Measurements from ENCODE around the gene USP13. TPM values are rescaled to one million over a fixed set of nuclear protein-coding genes. Genes with fewer than 3 reads are reported as not detected.

The USP13 gene
- total RNA-seq, 1 donor from 2014 or later = 13.9 TPM

DNA sequence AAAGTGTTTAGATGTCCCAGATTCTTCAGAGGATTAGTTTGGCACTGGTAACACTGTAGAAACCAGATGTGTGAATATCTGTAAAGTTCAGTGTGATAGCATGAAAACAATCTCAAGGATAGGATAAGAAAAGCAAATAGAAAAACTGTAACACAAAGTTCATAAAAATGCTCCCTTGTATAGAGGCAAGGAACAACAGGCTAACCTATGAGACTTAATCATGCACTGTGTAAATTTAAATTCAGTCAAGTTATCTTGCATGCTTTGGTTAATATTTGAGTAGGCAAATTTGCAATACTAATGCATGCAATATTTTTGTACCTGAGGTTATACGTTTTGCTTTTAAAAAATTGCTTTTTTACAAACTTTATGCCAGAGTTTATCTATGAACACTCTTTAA is 144.4 kb downstream of the USP13 start:
- intact Hi-C loops (cut with DNase I) = no loop called here
- TF ChIP-seq, protein P1, sequence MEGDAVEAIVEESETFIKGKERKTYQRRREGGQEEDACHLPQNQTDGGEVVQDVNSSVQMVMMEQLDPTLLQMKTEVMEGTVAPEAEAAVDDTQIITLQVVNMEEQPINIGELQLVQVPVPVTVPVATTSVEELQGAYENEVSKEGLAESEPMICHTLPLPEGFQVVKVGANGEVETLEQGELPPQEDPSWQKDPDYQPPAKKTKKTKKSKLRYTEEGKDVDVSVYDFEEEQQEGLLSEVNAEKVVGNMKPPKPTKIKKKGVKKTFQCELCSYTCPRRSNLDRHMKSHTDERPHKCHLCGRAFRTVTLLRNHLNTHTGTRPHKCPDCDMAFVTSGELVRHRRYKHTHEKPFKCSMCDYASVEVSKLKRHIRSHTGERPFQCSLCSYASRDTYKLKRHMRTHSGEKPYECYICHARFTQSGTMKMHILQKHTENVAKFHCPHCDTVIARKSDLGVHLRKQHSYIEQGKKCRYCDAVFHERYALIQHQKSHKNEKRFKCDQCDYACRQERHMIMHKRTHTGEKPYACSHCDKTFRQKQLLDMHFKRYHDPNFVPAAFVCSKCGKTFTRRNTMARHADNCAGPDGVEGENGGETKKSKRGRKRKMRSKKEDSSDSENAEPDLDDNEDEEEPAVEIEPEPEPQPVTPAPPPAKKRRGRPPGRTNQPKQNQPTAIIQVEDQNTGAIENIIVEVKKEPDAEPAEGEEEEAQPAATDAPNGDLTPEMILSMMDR (IDR thresholded peaks at IDR 0.05) = no peak
- Histone ChIP-seq H3K4me3 (no peak overlapping the region), H3K27ac (no peak overlapping the region), H3K27me3 (ENCODE audit: low read depth) (no peaks in the 10 kb centered on the region), H3K4me1 (no peaks in the 10 kb centered on the region), H3K36me3 (no peaks in the 10 kb centered on the region), H3K9me3 (no peaks in the 10 kb centered on the region)
- DNase-seq (no peak), ATAC-seq (no peak)

DNA sequence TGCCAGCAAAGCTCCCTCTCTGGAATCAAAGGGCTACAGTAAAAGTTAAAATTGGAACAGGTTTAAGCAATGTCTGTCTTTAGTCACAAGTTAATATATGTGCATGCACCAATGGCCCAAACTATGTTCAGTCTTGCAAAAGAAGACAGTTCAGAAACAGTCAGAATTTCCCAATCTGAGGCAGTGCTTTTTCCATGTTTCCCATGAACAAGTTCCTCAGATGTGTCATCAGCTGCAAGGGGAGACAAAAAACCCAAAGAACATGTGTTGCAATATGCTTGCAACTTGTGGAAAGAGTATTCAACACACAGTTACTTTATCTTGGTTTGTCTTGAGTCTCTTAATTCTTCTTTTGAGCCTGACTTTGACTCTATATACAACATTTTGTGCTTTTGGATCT is 148.4 kb downstream of the USP13 start:
- no peaks in the 10 kb centered on the region for H3K4me1 ChIP-seq
- H3K4me3 ChIP-seq = no peak overlapping the region
- H3K9me3 ChIP-seq = no peaks in the 10 kb centered on the region
- H3K36me3 ChIP-seq = no peaks in the 10 kb centered on the region
- TF ChIP-seq, protein P1 (IDR thresholded peaks at IDR 0.05) = no peak
- ATAC-seq = peak in 1 of 2 donors; percentile 41
- intact Hi-C loops (cut with DNase I) = no loop called here
- H3K27ac ChIP-seq = no peak overlapping the region
- no peaks in the 10 kb centered on the region for H3K27me3 ChIP-seq (ENCODE audit: low read depth)
- DNase-seq = no peak

DNA sequence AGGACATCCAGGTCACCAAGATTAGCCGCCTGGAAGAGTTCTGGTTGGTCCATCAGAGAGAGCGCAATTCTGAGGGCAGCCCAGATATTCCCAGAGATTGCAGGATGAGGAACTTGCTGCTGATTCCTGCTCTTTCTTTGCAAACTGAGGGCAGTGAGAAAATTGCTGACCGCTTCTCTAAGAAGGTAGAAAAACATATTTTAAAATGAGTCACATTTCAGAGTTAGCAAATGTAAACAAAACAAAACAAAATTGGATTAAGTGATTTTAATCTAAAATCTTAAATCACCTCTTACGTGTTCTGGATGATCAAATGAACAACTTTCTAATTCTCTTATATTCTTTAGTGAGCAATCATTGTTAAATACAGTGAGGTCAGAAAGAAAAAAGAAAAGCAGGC is 149.0 kb downstream of the USP13 start:
- Histone ChIP-seq H3K9me3 (no peaks in the 10 kb centered on the region), H3K4me3 (no peak overlapping the region)

DNA sequence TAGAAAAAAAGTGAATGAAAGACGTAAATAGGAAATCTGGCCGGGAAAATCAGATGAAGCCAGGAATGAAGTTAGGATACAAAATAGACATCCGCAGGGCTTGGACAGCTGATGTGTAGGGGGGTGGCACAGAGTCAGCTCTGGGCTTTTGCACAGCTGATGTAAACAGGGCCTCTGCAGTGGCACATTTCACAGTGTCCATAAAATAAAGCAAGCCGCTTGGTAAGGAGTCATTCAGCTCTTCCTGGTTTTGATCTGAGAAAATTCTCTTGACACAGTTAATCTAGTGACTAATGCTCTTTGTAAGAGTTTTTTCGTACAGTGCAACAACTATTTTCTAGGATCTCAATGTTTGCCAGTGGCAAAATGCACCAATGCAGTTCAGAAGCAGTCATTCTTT is 153.3 kb downstream of the USP13 start:
- H3K27me3 ChIP-seq (ENCODE audit: low read depth) = no peaks in the 10 kb centered on the region
- H3K27ac ChIP-seq = no peak overlapping the region
- no peaks in the 10 kb centered on the region for H3K4me1 ChIP-seq
- H3K4me3 ChIP-seq = no peak overlapping the region
- intact Hi-C loops (cut with DNase I) = no loop called here
- no peak for ATAC-seq
- no peaks in the 10 kb centered on the region for H3K9me3 ChIP-seq
- TF ChIP-seq, protein P1 (IDR thresholded peaks at IDR 0.05) = no peak
- no peak for DNase-seq
- H3K36me3 ChIP-seq = no peaks in the 10 kb centered on the region

More for the DNA sequence above, 149.0 kb downstream of the USP13 start:
- no peak overlapping the region for H3K27ac ChIP-seq
- no peaks in the 10 kb centered on the region for H3K27me3 ChIP-seq (ENCODE audit: low read depth)
- TF ChIP-seq, protein P1 (IDR thresholded peaks at IDR 0.05) = no peak
- no peak for DNase-seq
- no peak for ATAC-seq
- no peaks in the 10 kb centered on the region for H3K4me1 ChIP-seq
- no peaks in the 10 kb centered on the region for H3K36me3 ChIP-seq
- intact Hi-C loops (cut with DNase I) = no loop called here

DNA sequence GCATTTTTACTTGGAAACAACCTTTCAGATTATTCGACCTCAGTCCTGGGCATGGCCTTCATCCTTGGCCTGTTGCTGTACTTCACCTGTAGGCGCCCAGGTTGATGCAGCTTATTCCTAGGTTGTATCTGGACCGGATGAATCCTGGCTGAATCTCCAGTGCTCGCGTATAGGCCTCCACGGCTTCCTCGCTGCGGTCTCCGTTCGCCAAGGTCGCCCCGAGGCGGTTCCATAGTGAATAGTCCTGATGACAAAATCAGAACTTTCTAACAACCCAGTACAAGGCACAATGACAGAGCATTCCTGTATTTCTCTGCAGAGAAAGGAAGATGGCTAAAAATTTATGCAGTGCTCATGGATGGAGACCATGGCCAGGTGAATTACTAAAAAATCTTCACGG is 154.7 kb downstream of the USP13 start:
- Histone ChIP-seq H3K9me3 (no peaks in the 10 kb centered on the region), H3K4me3 (no peak overlapping the region), H3K36me3 (no peaks in the 10 kb centered on the region), H3K27me3 (ENCODE audit: low read depth) (no peaks in the 10 kb centered on the region), H3K4me1 (peaks cover 6% of the 10 kb centered on the region), H3K27ac (no peak overlapping the region)
- DNase-seq = no peak
- ATAC-seq = no peak
- TF ChIP-seq, protein P1 (IDR thresholded peaks at IDR 0.05) = no peak
- intact Hi-C loops (cut with DNase I) = no loop called here

DNA sequence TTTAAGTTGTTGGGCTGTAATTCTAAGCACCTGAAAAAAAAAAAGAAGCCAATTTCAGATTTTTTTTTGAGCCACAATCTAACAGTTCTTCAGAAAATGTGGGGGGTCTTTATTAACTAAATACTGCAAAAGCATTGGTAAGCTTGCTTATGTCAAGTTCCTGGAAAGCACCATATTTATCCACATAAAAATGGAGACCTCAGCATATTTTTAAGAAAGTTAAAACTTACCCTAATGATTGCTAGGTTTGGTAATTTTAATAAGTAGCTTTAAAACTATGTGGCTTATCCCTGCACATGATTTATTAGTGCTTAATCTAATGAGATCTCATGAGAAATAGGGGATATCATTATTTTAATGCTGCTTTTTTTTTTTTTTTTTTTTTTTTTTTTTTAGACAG is 156.8 kb downstream of the USP13 start:
- Histone ChIP-seq H3K27me3 (ENCODE audit: low read depth) (no peaks in the 10 kb centered on the region), H3K4me3 (no peak overlapping the region), H3K4me1 (peaks cover 6% of the 10 kb centered on the region), H3K27ac (no peak overlapping the region), H3K36me3 (no peaks in the 10 kb centered on the region), H3K9me3 (no peaks in the 10 kb centered on the region)
- ATAC-seq (no peak), DNase-seq (no peak)
- TF ChIP-seq, protein P1 (IDR thresholded peaks at IDR 0.05) = no peak
- intact Hi-C loops (cut with DNase I) = no loop called here
